Cardiac muscle cell (in vitro differentiated cells and primary cell): Measurements from ENCODE around the gene FAT4. TPM values are rescaled to one million over a fixed set of nuclear protein-coding genes. Genes with fewer than 3 reads are reported as not detected.

Experiments used
- DNase-seq, 2 donors: peaks; one replicate each; pipeline versions ENCODE4 v3.0.0 to v3.0.0-alpha.2; 2010 to 2017; ENCODE audit warnings: low read depth in 1 of 2, low spot score in 1 of 2
- H3K27ac ChIP-seq: fragments of 200-600 bp; sonication (generic); 2 replicates; pipeline ENCODE4 v1.5.1; 2016
- H3K27me3 ChIP-seq: fragments of 200-600 bp; sonication (generic); 2 replicates; pipeline ENCODE4 v1.6.0; 2016; ENCODE audit warnings: control low read depth
- H3K36me3 ChIP-seq: fragments of 200-600 bp; sonication (generic); 2 replicates; pipeline ENCODE4 v1.5.1; 2016; ENCODE audit warnings: control low read depth
- H3K4me1 ChIP-seq: fragments of 200-600 bp; sonication (generic); 2 replicates; pipeline ENCODE4 v1.8.1; 2017; ENCODE audit warnings: low read depth, mild to moderate bottlenecking, mixed run types
- H3K4me3 ChIP-seq: fragments of 200-600 bp; sonication (generic); 2 replicates; pipeline ENCODE4 v1.5.1; 2016; ENCODE audit warnings: mild to moderate bottlenecking
- H3K9me3 ChIP-seq: fragments of 200-600 bp; sonication (generic); 2 replicates; pipeline ENCODE4 v1.5.1; 2017; ENCODE audit warnings: low read depth, mild to moderate bottlenecking, control low read depth
- polyA plus RNA-seq: library from polyadenylated mRNA; unstranded; fragments of >200 nt; fragmentation: Nextera tagmentation; extraction: Ambion mirVana; gene quantifications from 2 replicates; pipeline ENCODE4 v1.2.1, GENCODE V29; 2016
- total RNA-seq: library from RNA; depleted of rRNA; stranded (reverse); fragments of >200 nt; gene quantifications from 2 replicates; pipeline ENCODE4 v1.2.3, GENCODE V29; 2016
- TF ChIP-seq, protein P1 (sequence below): IDR thresholded peaks from 2 replicates; pipeline ENCODE4 v1.5.1; 2012; ENCODE audit warnings: low read depth, mild to moderate bottlenecking, low read length

The FAT4 gene
- total and polyA plus RNA-seq, 2 experiments from 2014 or later: 1.0 to 5.6 TPM

DNA sequence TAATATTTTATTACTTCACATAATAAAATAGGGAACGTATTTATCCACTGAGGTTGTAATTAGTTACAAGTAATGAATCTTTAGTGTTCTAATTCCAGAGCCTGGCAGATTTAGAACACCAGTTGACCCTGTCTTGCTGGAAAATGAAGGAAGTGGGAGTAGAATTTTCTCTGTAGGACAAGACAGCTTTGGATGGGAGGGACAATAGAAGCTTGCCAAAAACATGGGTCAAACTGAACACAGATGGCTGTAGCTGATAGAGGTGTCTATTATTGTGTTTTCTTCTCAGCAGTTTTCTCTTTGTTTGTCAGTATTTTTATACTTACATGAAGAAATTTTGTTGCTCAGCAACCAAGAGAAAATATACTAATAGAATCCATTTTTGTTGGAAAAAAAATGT lies 20.2 kb downstream of the FAT4 start:
- no peaks in the 10 kb centered on the region for H3K4me1 ChIP-seq
- H3K9me3 ChIP-seq: no peaks in the 10 kb centered on the region
- DNase-seq: no peak
- no peak overlapping the region for H3K4me3 ChIP-seq
- no peaks in the 10 kb centered on the region for H3K27me3 ChIP-seq
- TF ChIP-seq, protein P1, sequence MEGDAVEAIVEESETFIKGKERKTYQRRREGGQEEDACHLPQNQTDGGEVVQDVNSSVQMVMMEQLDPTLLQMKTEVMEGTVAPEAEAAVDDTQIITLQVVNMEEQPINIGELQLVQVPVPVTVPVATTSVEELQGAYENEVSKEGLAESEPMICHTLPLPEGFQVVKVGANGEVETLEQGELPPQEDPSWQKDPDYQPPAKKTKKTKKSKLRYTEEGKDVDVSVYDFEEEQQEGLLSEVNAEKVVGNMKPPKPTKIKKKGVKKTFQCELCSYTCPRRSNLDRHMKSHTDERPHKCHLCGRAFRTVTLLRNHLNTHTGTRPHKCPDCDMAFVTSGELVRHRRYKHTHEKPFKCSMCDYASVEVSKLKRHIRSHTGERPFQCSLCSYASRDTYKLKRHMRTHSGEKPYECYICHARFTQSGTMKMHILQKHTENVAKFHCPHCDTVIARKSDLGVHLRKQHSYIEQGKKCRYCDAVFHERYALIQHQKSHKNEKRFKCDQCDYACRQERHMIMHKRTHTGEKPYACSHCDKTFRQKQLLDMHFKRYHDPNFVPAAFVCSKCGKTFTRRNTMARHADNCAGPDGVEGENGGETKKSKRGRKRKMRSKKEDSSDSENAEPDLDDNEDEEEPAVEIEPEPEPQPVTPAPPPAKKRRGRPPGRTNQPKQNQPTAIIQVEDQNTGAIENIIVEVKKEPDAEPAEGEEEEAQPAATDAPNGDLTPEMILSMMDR: no peak
- no peaks in the 10 kb centered on the region for H3K36me3 ChIP-seq
- no peak overlapping the region for H3K27ac ChIP-seq

DNA sequence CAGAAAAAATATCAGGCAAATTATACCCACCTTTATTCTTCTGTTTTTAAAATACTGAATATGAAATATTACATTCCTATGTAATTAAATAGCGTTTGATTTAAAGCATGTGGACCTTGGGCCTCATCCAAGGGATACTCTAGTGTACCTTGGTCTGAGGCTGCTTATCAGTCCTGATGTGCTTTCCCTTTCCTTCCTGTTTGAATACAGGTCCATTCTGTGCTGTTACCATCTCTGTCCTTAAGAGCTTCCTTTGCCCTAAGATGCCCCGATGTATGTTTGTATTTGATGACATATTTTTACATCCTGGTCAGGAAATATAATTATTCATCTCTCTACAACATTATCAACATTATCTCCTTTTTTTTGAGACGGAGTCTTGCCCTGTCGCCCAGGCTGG lies 24.1 kb downstream of the FAT4 start:
- Histone ChIP-seq H3K9me3 (no peaks in the 10 kb centered on the region), H3K4me3 (no peak overlapping the region), H3K27me3 (no peaks in the 10 kb centered on the region), H3K27ac (no peak overlapping the region), H3K36me3 (no peaks in the 10 kb centered on the region), H3K4me1 (no peaks in the 10 kb centered on the region)
- no peak for DNase-seq
- TF ChIP-seq, protein P1: no peak

DNA sequence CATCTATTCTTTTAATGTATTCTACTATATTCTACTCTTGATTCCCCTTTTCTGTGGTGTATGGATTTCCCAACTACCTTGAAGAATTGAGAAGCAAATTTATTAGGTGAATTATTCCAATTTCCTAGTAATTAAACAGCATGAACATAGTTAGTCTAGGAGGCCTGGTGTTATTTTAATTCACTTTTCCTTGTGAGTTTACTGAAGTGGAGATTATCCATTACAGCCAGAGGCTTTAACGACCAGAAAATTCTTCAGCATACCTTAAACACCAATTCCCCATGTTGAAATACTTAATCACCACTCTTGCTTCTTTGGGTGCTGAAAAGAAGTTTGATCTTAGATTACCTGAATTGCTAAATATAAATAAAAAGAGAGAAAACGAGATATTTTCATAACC lies 29.4 kb downstream of the FAT4 start:
- Histone ChIP-seq H3K4me3 (no peak overlapping the region), H3K36me3 (no peaks in the 10 kb centered on the region), H3K27ac (no peak overlapping the region), H3K4me1 (no peaks in the 10 kb centered on the region), H3K9me3 (no peaks in the 10 kb centered on the region), H3K27me3 (no peaks in the 10 kb centered on the region)
- no peak for DNase-seq
- TF ChIP-seq, protein P1: no peak

DNA sequence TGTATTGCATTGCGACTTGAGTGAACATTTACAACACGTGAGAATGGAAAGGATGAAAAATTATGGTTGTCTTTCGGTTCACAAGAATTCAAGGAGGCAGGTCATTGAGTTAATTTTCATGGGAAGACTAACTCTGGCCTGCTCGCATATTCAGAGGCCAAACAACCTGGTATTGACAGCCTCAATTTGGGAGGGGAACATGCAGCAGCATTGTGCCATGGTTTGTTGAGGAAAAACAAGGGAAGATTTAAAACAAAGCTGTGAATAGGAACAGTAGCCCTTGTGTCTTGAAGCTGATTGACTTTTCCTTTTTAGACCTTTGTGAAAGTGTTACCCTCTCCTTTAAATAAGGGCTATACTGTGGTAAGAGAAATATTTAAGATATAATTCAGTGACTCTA lies 31.9 kb downstream of the FAT4 start:
- Histone ChIP-seq H3K27ac (no peak overlapping the region), H3K9me3 (no peaks in the 10 kb centered on the region), H3K36me3 (no peaks in the 10 kb centered on the region), H3K27me3 (no peaks in the 10 kb centered on the region), H3K4me3 (no peak overlapping the region), H3K4me1 (no peaks in the 10 kb centered on the region)
- DNase-seq: no peak
- TF ChIP-seq, protein P1: no peak

DNA sequence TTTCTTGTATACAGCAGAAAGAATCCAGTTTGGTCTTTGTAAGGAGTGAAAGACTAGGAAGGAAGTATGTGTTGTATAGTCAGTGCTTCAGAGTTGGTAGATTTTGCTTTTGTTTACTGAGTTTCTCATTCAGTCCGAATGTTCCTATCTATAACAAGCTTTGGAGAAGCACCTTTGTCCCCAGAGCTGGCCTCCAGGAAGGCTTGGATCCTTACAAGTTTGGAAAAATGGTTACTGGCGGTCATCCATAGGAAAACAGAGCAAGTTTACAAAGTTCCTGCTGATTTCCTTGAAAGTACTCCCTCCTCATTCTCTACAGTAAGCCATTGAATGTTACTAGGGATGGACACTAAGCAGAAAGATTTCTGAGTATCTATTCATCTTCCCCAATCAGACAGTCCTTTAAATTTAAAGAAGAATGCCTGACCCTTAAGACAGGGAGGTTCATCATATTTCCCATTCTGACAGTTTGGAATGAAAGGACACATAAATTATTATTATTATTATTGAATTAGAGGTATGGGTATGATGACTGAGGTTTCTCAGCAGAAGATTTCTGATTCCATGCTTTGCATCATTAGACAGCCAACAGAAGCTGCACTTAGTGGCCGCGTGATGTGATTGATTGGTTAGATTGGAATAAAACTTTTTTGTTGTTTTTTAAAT lies 35.8 kb downstream of the FAT4 start:
- Histone ChIP-seq H3K36me3 (no peaks in the 10 kb centered on the region), H3K4me3 (no peak overlapping the region), H3K9me3 (no peaks in the 10 kb centered on the region), H3K27me3 (no peaks in the 10 kb centered on the region), H3K4me1 (no peaks in the 10 kb centered on the region), H3K27ac (no peak overlapping the region)
- TF ChIP-seq, protein P1: no peak
- DNase-seq: no peak
